ENCODE measurements around the gene DAND5.

DNA sequence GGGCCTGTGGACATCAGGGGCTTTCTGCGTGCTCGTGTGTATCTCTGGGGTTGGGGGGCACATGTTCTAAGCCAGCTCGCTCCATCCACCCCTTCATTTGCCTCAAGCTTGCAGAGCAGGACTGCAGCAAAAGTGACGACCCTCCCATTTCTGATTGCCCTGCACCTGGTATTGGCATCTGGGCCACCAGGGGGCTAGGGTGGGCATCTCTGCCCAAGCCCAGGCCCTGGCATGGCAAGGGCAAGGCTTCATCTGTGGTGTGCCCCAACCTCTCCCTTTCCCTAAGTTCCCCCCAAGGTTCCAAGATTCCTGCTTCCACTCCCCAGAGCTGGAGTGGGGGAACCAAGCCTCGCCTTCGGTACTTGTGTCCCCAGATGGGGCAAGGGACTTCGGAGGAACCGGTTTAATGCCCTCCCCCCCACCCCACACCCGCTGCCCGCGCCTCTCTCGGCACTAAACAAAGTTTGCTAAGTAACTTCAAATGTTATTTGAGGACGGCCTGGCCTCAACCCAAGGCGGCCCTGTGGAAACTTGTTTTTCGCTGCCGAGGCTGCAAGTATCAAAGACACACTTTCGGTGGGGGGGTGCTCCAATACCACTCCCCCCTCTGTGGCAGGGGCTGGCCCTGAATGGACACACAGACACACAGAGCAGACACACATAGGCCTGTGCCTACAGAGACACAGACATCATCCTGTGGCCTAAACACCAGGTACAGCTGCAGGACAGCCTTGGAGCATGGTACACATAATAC lies 38.1 kb downstream of the DAND5 start:
- TF ChIP-seq POLR2A (IDR thresholded peaks at IDR 0.05): no peak
- TF ChIP-seq, protein P1, sequence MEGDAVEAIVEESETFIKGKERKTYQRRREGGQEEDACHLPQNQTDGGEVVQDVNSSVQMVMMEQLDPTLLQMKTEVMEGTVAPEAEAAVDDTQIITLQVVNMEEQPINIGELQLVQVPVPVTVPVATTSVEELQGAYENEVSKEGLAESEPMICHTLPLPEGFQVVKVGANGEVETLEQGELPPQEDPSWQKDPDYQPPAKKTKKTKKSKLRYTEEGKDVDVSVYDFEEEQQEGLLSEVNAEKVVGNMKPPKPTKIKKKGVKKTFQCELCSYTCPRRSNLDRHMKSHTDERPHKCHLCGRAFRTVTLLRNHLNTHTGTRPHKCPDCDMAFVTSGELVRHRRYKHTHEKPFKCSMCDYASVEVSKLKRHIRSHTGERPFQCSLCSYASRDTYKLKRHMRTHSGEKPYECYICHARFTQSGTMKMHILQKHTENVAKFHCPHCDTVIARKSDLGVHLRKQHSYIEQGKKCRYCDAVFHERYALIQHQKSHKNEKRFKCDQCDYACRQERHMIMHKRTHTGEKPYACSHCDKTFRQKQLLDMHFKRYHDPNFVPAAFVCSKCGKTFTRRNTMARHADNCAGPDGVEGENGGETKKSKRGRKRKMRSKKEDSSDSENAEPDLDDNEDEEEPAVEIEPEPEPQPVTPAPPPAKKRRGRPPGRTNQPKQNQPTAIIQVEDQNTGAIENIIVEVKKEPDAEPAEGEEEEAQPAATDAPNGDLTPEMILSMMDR (IDR thresholded peaks at IDR 0.05): peak in 1 of 4 experiments; percentile 32
